ENCODE measurements around the gene FAM20C. TPM values are rescaled to one million over a fixed set of nuclear protein-coding genes. Genes with fewer than 3 reads are reported as not detected.

FAM20C gene
- total RNA-seq, 1 experiment from 2014 or later = 87.9 TPM

GRCh38 chr7:156111-157007 is 36.0 kb upstream of the FAM20C start:
- H3K4me3 ChIP-seq (ENCODE audit: low read length) = no peak overlapping the region
- H3K4me2 ChIP-seq (ENCODE audit: low read length) = no peak overlapping the region
- no peak overlapping the region for H2AFZ ChIP-seq (ENCODE audit: low read length)
- no peaks in the 10 kb centered on the region for H3K9me3 ChIP-seq (ENCODE audit: low read length)
- CTCF ChIA-PET = no interaction called here
- no peak for DNase-seq
- H4K20me1 ChIP-seq (ENCODE audit: low read length) = no peaks in the 10 kb centered on the region
- H3K9me2 ChIP-seq (replicated peaks; ENCODE audit: low read length) = no peaks in the 10 kb centered on the region
- no peaks in the 10 kb centered on the region for H3K27me3 ChIP-seq (ENCODE audit: low read length)
- intact Hi-C loops (cut with micrococcal nuclease) = no loop called here
- no peak for TF ChIP-seq CTCF (conservative IDR thresholded peaks at IDR 0.05; ENCODE audit: low read depth, low read length)
- TF ChIP-seq EZH2 (IDR thresholded peaks at IDR 0.05; ENCODE audit: low read length, unreplicated experiment) = no peak
- TF ChIP-seq EZH2phosphoT487 (IDR thresholded peaks at IDR 0.05; ENCODE audit: borderline replicate concordance, low read length) = no peak
- H3K9ac ChIP-seq (ENCODE audit: low read length) = no peak overlapping the region
- POLR2A ChIA-PET (ENCODE audit: unreplicated experiment) = no interaction called here
- BruUV-seq (replicated peaks) = no TSS peak
- H3F3A ChIP-seq (ENCODE audit: low read length, unreplicated experiment) = no peaks in the 10 kb centered on the region
- no peak overlapping the region for H3K27ac ChIP-seq (ENCODE audit: low read length)
- H3K79me2 ChIP-seq (ENCODE audit: low read length) = no peaks in the 10 kb centered on the region
- no peak for ATAC-seq
- no peaks in the 10 kb centered on the region for H3K36me3 ChIP-seq (ENCODE audit: low read depth, low read length)
- H3K4me1 ChIP-seq (ENCODE audit: insufficient read depth, low read length) = peaks cover 6% of the 10 kb centered on the region; the same call in 1 of the 2 replicates

- Histone ChIP-seq H3K9ac (ENCODE audit: low read length) (no peak overlapping the region), H2AFZ (ENCODE audit: low read length) (no peak overlapping the region), H3K79me2 (ENCODE audit: low read length) (no peaks in the 10 kb centered on the region), H3K4me3 (ENCODE audit: low read length) (no peak overlapping the region), H3K27ac (ENCODE audit: low read length) (no peak overlapping the region), H3K4me1 (ENCODE audit: insufficient read depth, low read length) (peaks cover 6% of the 10 kb centered on the region; the same call in 1 of the 2 replicates), H3F3A (ENCODE audit: low read length, unreplicated experiment) (no peaks in the 10 kb centered on the region), H3K36me3 (ENCODE audit: low read depth, low read length) (no peaks in the 10 kb centered on the region), H3K9me3 (ENCODE audit: low read length) (no peaks in the 10 kb centered on the region), H3K9me2 (replicated peaks; ENCODE audit: low read length) (no peaks in the 10 kb centered on the region), H4K20me1 (ENCODE audit: low read length) (no peaks in the 10 kb centered on the region), H3K27me3 (ENCODE audit: low read length) (no peaks in the 10 kb centered on the region), H3K4me2 (ENCODE audit: low read length) (no peak overlapping the region)
- ATAC-seq = no peak
- DNase-seq = no peak
- CTCF ChIA-PET = no interaction called here
- BruUV-seq (replicated peaks) = no TSS peak
- TF ChIP-seq CTCF (conservative IDR thresholded peaks at IDR 0.05; ENCODE audit: low read depth, low read length) (no peak), EZH2phosphoT487 (IDR thresholded peaks at IDR 0.05; ENCODE audit: borderline replicate concordance, low read length) (no peak), EZH2 (IDR thresholded peaks at IDR 0.05; ENCODE audit: low read length, unreplicated experiment) (no peak)
- POLR2A ChIA-PET (ENCODE audit: unreplicated experiment) = no interaction called here
- intact Hi-C loops (cut with micrococcal nuclease) = no loop called here
Measured at GRCh38 chr7:157008-157310, 35.4 kb upstream of the FAM20C start.

Measured in PC-3 (cell line).